GM20431 (cell line): ENCODE measurements around the gene CLDN2.

Source experiments
- in situ Hi-C: fragments of 300-500 bp; cut with MseI, MboI; formaldehyde crosslinking; loops from one replicate; pipeline ENCODE4 v1.15.0; 2020; ENCODE audit warnings: low sequenced_read_pairs; ENCODE audit not compliant: unreplicated experiment

CLDN2 gene

GRCh38 chrX:106917830-106918500 lies 2.2 kb upstream of the CLDN2 start:
- in situ Hi-C loops, result no loop called here

- in situ Hi-C loops, result no loop called here
Observed at GRCh38 chrX:106921637-106922036, 1.4 kb downstream of the CLDN2 start.

GRCh38 chrX:106927023-106927422 lies 6.8 kb downstream of the CLDN2 start:
- in situ Hi-C loops, result no loop called here

- in situ Hi-C loops, result no loop called here
Observed at GRCh38 chrX:106927700-106928099, 7.5 kb downstream of the CLDN2 start.

DNA sequence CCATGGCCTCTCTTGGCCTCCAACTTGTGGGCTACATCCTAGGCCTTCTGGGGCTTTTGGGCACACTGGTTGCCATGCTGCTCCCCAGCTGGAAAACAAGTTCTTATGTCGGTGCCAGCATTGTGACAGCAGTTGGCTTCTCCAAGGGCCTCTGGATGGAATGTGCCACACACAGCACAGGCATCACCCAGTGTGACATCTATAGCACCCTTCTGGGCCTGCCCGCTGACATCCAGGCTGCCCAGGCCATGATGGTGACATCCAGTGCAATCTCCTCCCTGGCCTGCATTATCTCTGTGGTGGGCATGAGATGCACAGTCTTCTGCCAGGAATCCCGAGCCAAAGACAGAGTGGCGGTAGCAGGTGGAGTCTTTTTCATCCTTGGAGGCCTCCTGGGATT lies 8.0 kb downstream of the CLDN2 start:
- in situ Hi-C loops, result no loop called here

- in situ Hi-C loops, result no loop called here
Observed at GRCh38 chrX:106931831-106932491, 11.8 kb downstream of the CLDN2 start.

DNA sequence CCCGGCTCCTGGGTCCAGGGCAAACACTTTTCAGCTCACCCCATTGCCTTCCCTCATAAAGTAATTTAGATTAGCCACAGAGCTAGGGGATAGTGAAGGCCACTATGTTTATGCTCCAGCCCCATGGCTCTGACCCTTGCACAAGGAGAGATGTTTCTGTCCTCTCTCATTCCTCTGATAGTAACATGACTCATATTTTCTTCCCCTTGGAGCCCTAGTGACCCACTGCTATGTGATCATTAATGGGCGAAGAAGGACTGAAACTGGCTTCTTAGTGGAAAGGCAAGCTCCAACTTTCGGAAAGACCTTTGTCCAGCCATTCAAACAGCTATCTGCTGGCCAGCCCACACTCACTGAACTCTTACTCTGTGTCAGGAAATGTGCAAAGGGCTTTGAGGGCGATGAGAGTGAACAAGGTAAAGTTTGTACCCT lies 12.3 kb downstream of the CLDN2 start:
- in situ Hi-C loops, result no loop called here

- in situ Hi-C loops, result no loop called here
Observed at GRCh38 chrX:106932960-106933537, 12.8 kb downstream of the CLDN2 start.

DNA sequence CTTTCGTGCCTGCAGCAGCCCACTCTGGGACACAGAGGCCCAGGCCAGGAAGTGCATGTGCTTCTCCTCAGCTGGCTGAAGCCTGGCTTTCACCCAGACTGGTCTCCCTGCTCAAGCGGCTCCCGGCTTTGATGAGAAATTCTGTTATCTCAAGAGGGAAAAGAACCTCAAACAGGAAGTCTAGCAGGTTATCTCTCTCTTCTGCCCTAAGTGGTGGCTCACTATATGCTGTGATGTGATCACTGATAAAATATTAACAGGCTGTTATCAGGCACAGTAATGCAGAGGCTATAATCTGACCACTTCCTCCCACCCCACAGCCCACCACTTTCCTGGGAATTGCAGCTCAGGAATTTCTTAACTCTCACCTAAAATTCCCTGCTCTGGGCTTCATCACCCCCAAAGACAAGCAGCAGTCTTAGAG lies 13.3 kb downstream of the CLDN2 start:
- in situ Hi-C loops, result no loop called here

- in situ Hi-C loops, result no loop called here
Observed at GRCh38 chrX:106935175-106935574, 15.0 kb downstream of the CLDN2 start.

DNA sequence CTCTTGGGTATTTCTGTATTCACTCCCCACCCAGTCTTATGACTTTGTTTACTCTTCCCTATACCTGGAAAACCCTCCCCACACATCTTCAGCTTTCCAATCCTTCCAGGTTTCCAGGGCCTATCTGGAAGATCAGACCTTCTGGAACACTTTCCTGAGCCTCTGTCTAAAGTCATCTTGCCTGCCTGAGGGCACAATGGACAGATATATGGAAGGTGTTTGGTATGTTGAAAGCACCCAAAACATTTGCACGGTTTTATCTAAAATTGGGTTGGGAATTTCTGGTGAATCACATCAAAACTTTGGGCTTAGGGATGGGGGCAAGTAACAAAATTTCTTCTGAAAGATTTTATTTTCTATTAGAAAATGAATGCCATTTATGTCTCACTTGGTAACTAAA lies 16.0 kb downstream of the CLDN2 start:
- in situ Hi-C loops, result no loop called here

DNA sequence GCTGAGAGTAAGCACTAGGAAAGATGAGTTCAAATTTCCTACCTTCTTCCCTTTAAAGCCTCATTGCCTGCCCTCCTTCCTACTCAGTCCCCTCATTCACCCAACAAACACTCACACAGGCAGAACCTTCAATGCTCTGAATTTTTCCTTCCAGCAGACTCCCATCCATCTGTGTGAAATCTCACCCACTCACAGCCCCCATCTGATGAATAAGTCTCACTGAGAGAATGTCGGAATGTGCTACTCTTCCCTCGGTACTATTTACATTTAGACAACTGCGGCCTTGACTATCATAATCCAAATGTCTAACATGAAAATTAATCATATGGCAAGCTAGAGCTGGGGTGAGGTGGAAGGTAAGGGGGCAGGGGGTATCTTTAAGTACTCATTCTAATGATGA lies 19.4 kb downstream of the CLDN2 start:
- in situ Hi-C loops, result no loop called here

DNA sequence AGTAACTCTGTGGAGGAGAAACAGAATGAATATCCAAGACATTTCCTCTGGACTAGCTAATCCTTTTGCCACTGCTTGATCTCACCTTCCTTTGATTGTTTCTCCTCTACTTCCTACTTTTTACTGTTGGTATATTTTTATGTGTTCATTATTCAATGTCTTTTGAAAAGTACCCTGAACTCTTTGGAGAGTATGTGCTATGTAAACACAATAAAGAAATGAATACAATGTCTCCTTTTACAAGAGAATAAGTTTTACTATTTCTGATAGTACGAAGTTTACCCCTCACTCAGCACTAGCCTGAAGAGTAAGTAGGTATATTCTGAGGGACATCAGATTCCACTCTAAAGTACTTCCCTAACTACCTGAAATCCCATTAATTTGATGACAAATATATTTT lies 19.9 kb downstream of the CLDN2 start:
- in situ Hi-C loops, result no loop called here

DNA sequence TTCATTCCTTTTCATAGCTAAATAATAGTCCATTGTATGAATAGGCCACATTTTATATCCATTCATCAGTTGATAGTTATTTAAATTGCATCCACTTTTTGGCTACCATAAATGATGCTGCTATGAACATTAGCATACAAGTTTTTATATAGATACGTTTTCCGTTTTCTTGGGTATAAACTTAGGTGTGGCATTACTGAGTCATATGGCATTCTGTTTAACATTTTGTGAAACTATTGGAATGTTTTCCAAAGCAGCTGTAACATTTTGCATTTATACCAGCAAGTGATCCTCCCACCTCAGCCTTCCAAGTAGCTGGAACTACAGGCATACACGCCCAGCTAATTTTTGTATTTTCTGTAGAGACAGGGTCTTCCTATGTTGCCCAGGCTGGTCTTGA lies 26.3 kb downstream of the CLDN2 start:
- in situ Hi-C loops, result no loop called here

- in situ Hi-C loops, result no loop called here
Observed at GRCh38 chrX:106948641-106949040, 28.4 kb downstream of the CLDN2 start.

DNA sequence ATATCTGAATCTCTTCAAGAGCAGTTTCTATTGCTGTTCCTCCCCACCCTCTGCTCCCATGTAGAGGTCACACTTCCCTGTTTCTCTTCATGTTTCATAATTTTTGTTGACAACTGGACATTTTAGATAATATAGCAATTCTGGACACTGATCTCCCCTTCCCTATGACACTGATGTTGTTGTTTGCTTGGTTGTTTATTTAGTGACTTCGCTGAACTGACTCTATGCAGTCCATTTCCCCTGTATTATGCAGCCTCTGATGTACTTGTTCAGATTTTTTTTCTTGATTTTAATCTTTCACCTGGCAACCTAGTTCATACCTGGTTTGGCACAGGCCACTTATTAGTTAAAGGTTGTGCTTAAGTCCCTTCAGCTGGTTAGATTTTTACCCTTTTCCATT lies 29.2 kb downstream of the CLDN2 start:
- in situ Hi-C loops, result no loop called here

- in situ Hi-C loops, result no loop called here
Observed at GRCh38 chrX:106950381-106950780, 30.2 kb downstream of the CLDN2 start.

GRCh38 chrX:106951230-106951629 lies 31.0 kb downstream of the CLDN2 start:
- in situ Hi-C loops, result no loop called here

DNA sequence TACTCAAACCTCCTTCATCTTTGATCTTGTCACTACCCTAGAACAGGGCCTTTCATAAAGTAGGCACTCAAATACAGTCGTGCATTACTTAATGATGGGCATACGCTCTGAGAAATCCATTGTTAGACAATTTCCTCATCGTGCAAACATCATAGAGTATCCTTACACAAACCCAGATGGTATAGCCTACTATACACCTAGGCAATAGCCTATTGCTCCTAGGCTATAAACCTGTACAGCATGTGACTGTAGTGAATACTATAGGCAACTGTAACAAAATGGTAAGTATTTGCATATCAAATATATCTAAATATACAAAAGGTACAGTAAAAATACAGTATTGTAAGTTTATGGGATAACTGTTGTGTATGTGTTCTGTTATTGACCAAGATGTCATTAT lies 31.9 kb downstream of the CLDN2 start:
- in situ Hi-C loops, result no loop called here

GRCh38 chrX:106952538-106952937 lies 32.3 kb downstream of the CLDN2 start:
- in situ Hi-C loops, result no loop called here

DNA sequence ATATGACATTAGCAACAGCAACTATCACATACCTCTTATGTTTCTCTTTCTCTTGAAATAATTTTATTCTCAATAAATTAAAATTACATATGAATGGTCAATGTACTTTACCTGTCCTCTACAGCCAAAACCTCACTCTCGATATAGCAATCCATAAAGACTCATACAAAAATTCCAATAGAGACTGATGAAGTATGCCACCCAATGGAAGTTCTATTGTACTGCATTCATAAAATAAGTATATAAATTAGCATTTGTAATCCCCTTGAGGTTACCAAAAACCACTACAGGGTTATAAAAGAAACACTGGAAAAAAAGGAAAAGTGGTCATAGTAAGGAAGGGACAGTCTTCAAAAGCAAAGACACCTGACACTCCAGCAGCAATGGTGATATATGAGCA lies 32.8 kb downstream of the CLDN2 start:
- in situ Hi-C loops, result no loop called here

GRCh38 chrX:106954041-106954440 lies 33.8 kb downstream of the CLDN2 start:
- in situ Hi-C loops, result no loop called here
